Measurements from ENCODE around the gene RHAG. TPM values are rescaled to one million over a fixed set of nuclear protein-coding genes. Genes with fewer than 3 reads are reported as not detected.

The RHAG gene
- total RNA-seq, 1 experiment from 2014 or later, result 0.57 TPM

- H3K36me3 ChIP-seq (ENCODE audit: control insufficient read depth in 1 of 2, insufficient read depth in 2 of 2, low read length in 2 of 2), result no peaks in the 10 kb centered on the region
- BruUV-seq (replicated peaks), result no TSS peak
- DNase-seq (ENCODE audit: low read depth, low spot score) (no peak), ATAC-seq (no peak)
- ChIA-PET RAD21 (ENCODE audit: low non-redundant PET in 1 of 2, low total read pairs in 2 of 2, uncharacterized antibody in 2 of 2, unreplicated experiment in 2 of 2) (no interaction called here), CTCF (interaction anchor here (0.9 to 1.3 kb wide), 2 partner anchors 12 to 103 kb away, joined by 3 read pairs; no protein-coding TSS in a partner anchor), POLR2A (no interaction called here)
- intact Hi-C loops (cut with micrococcal nuclease), result no loop called here
- no peak for TF ChIP-seq EZH2 (IDR thresholded peaks at IDR 0.05)
- TF ChIP-seq ZBTB33 (IDR thresholded peaks at IDR 0.05; ENCODE audit: extremely low read depth, insufficient replicate concordance, low read length), result no peak
- no peak for TF ChIP-seq POLR2A (IDR thresholded peaks at IDR 0.05; ENCODE audit: borderline replicate concordance, extremely low read depth, insufficient read depth, insufficient read length)
- no peak for TF ChIP-seq RAD21 (IDR thresholded peaks at IDR 0.05; ENCODE audit: low read depth)
- TF ChIP-seq FOSL1 (IDR thresholded peaks at IDR 0.05; ENCODE audit: low read depth), result no peak
- no peak for TF ChIP-seq EZH2phosphoT487 (IDR thresholded peaks at IDR 0.05; ENCODE audit: borderline replicate concordance)
- no peak overlapping the region for H3K4me3 ChIP-seq (replicated peaks in 1 of 2; ENCODE audit: low read depth in 1 of 2, low read length in 2 of 2)
- no peaks in the 10 kb centered on the region for H3K9me3 ChIP-seq (ENCODE audit: control insufficient read depth in 1 of 2, insufficient read depth in 1 of 2, low read depth in 1 of 2, low read length in 2 of 2)
- no peak overlapping the region for H3K27ac ChIP-seq (ENCODE audit: low read depth, low read length)
- H3K79me2 ChIP-seq (ENCODE audit: insufficient read depth, low read length), result no peaks in the 10 kb centered on the region
- H3K27me3 ChIP-seq (ENCODE audit: insufficient read depth, low read length), result no peaks in the 10 kb centered on the region
- H3K4me1 ChIP-seq (ENCODE audit: control insufficient read depth in 1 of 2, insufficient read depth in 2 of 2, low read length in 2 of 2), result no peaks in the 10 kb centered on the region
- no peaks in the 10 kb centered on the region for H3K9me2 ChIP-seq (ENCODE audit: insufficient read depth)
- H3K9ac ChIP-seq (ENCODE audit: low read length), result no peak overlapping the region
- no peak overlapping the region for H3K4me2 ChIP-seq (ENCODE audit: low read length)
- no peak overlapping the region for H2AFZ ChIP-seq (ENCODE audit: low read depth, low read length, poor library complexity, severe bottlenecking)
- H4K20me1 ChIP-seq (ENCODE audit: insufficient read depth), result no peaks in the 10 kb centered on the region
These were observed 1.8 kb downstream of the RHAG start for GRCh38 chr6:49634836-49635218.

- Histone ChIP-seq H3K9ac (ENCODE audit: low read length) (no peak overlapping the region), H3K4me1 (ENCODE audit: control insufficient read depth in 1 of 2, insufficient read depth in 2 of 2, low read length in 2 of 2) (no peaks in the 10 kb centered on the region), H3K4me2 (ENCODE audit: low read length) (no peak overlapping the region), H3K4me3 (replicated peaks in 1 of 2; ENCODE audit: low read depth in 1 of 2, low read length in 2 of 2) (no peak overlapping the region), H3K27me3 (ENCODE audit: insufficient read depth, low read length) (no peaks in the 10 kb centered on the region), H3K79me2 (ENCODE audit: insufficient read depth, low read length) (no peaks in the 10 kb centered on the region), H3K27ac (ENCODE audit: low read depth, low read length) (no peak overlapping the region), H4K20me1 (ENCODE audit: insufficient read depth) (no peaks in the 10 kb centered on the region), H3K36me3 (ENCODE audit: control insufficient read depth in 1 of 2, insufficient read depth in 2 of 2, low read length in 2 of 2) (no peaks in the 10 kb centered on the region), H3K9me2 (ENCODE audit: insufficient read depth) (no peaks in the 10 kb centered on the region), H3K9me3 (ENCODE audit: control insufficient read depth in 1 of 2, insufficient read depth in 1 of 2, low read depth in 1 of 2, low read length in 2 of 2) (no peaks in the 10 kb centered on the region), H2AFZ (ENCODE audit: low read depth, low read length, poor library complexity, severe bottlenecking) (no peak overlapping the region)
- ChIA-PET POLR2A (no interaction called here), RAD21 (ENCODE audit: low non-redundant PET in 1 of 2, low total read pairs in 2 of 2, uncharacterized antibody in 2 of 2, unreplicated experiment in 2 of 2) (no interaction called here), CTCF (interaction anchor here (0.9 to 1.3 kb wide), 2 partner anchors 11 to 103 kb away, joined by 3 read pairs; no protein-coding TSS in a partner anchor)
- no peak for ATAC-seq
- intact Hi-C loops (cut with micrococcal nuclease), result no loop called here
- no TSS peak for BruUV-seq (replicated peaks)
- TF ChIP-seq ZNF274 (IDR thresholded peaks at IDR 0.05; ENCODE audit: low read depth, low read length), result no peak
- TF ChIP-seq ELF1 (IDR thresholded peaks at IDR 0.05; ENCODE audit: borderline replicate concordance, low read depth), result no peak
- TF ChIP-seq RAD21 (IDR thresholded peaks at IDR 0.05; ENCODE audit: low read depth), result no peak
- no peak for TF ChIP-seq EZH2 (IDR thresholded peaks at IDR 0.05)
- no peak for TF ChIP-seq CBX3 (IDR thresholded peaks at IDR 0.05; ENCODE audit: low read depth)
- TF ChIP-seq YY1 (IDR thresholded peaks at IDR 0.05; ENCODE audit: extremely low read depth, insufficient replicate concordance, low read depth, low read length), result no peak
- TF ChIP-seq SP1 (IDR thresholded peaks at IDR 0.05; ENCODE audit: low read depth), result no peak
- no peak for TF ChIP-seq ZFX (IDR thresholded peaks at IDR 0.05)
- no peak for TF ChIP-seq EZH2phosphoT487 (IDR thresholded peaks at IDR 0.05; ENCODE audit: borderline replicate concordance)
- no peak for TF ChIP-seq POLR2A (IDR thresholded peaks at IDR 0.05; ENCODE audit: borderline replicate concordance, extremely low read depth, insufficient read depth, insufficient read length)
- no peak for TF ChIP-seq ATF3 (IDR thresholded peaks at IDR 0.05)
- DNase-seq (ENCODE audit: low read depth, low spot score), result no peak
These were observed 2.4 kb downstream of the RHAG start for GRCh38 chr6:49634092-49634835.
